Left ventricle myocardium inferior (tissue), 1 donor: Measurements from ENCODE around the gene HOXA4. TPM values are rescaled to one million over a fixed set of nuclear protein-coding genes. Genes with fewer than 3 reads are reported as not detected.

Experiments
- DNase-seq: peaks from one replicate; pipeline ENCODE4 v3.0.0-alpha.2; 2020
- H3K27ac ChIP-seq: fragments of 200-600 bp; replicated peaks from 2 replicates; pipeline ENCODE4 v1.8.0; 2021
- H3K27me3 ChIP-seq: fragments of 200-600 bp; 2 replicates; pipeline ENCODE4 v1.8.0; 2021; ENCODE audit warnings: low read depth
- H3K36me3 ChIP-seq: fragments of 200-600 bp; 2 replicates; pipeline ENCODE4 v1.8.0; 2021
- H3K4me1 ChIP-seq: fragments of 200-600 bp; 2 replicates; pipeline ENCODE4 v1.8.0; 2021
- H3K4me3 ChIP-seq: fragments of 200-600 bp; 2 replicates; pipeline ENCODE4 v1.8.0; 2021; ENCODE audit warnings: mild to moderate bottlenecking, moderate library complexity
- H3K9me3 ChIP-seq: fragments of 200-600 bp; replicated peaks from 2 replicates; pipeline ENCODE4 v1.8.0; 2021
- intact Hi-C: fragments of 100-400 bp; cut with micrococcal nuclease; formaldehyde crosslinking; loops from one replicate; pipeline ENCODE4 v1.11.0; 2022
- total RNA-seq: library from RNA; stranded (reverse); fragmentation: NEBNext Ultra II Directional; extraction: Animal tissue kit (Norgen Biotek cat#: 25700); gene quantifications from one replicate; pipeline ENCODE4 v1.2.1, GENCODE V29; 2021
- TF ChIP-seq, protein P1 (sequence below): fragments of 200-600 bp; IDR thresholded peaks from 2 replicates; pipeline ENCODE4 v1.8.0; 2021; ENCODE audit warnings: antibody characterized with exemption, mild to moderate bottlenecking, borderline replicate concordance
- donor health status: DM: no; HTN: yes; CAD: no; lungs with severe emphysema.

The HOXA4 gene
- total RNA-seq, 1 donor from 2014 or later = not detected

GRCh38 chr7:27109466-27110185, 20.9 kb downstream of the HOXA4 start:
- Histone ChIP-seq H3K27me3 (peaks cover 99% of the 10 kb centered on the region), H3K4me3 (no peak overlapping the region)
- intact Hi-C loops = no loop called here

DNA sequence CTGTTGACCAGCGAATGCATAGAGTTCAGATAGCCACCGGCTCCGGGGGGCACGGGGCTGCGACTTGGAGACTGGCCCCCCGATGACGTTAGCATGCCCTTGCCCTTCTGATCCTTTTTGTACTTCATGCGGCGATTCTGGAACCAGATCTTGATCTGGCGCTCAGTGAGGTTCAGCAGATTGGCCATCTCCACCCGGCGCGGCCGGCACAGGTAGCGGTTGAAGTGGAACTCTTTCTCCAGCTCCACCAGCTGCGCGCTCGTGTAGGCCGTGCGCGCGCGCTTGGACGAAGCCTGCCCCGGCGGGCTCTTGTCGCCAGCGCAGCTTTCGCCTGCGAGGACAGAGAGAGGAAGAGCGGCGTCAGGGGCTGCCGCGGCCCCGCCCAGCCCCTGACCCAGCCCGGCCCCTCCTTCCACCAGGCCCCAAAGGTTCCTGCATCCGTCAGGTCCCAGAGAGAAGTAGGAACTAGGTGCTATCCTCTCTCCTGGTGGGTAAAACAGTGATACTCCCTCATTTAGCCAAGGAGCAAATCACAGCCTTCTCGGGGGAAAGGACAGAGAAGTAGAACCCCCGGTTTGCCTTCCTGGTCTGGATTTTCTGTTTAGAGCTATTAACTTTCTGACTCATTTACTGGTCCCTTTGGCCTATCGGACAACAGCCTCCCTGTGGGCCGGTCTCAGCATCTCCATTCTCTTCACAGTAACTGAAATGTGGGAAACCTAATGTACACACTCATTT, 22.0 kb downstream of the HOXA4 start:
- TF ChIP-seq, protein P1, sequence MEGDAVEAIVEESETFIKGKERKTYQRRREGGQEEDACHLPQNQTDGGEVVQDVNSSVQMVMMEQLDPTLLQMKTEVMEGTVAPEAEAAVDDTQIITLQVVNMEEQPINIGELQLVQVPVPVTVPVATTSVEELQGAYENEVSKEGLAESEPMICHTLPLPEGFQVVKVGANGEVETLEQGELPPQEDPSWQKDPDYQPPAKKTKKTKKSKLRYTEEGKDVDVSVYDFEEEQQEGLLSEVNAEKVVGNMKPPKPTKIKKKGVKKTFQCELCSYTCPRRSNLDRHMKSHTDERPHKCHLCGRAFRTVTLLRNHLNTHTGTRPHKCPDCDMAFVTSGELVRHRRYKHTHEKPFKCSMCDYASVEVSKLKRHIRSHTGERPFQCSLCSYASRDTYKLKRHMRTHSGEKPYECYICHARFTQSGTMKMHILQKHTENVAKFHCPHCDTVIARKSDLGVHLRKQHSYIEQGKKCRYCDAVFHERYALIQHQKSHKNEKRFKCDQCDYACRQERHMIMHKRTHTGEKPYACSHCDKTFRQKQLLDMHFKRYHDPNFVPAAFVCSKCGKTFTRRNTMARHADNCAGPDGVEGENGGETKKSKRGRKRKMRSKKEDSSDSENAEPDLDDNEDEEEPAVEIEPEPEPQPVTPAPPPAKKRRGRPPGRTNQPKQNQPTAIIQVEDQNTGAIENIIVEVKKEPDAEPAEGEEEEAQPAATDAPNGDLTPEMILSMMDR = peak; percentile 11
- DNase-seq = no peak
- peak overlapping the region; percentile 50 for H3K4me3 ChIP-seq
- intact Hi-C loops = no loop called here
- peaks cover 21% of the 10 kb centered on the region for H3K4me1 ChIP-seq
- no peaks in the 10 kb centered on the region for H3K9me3 ChIP-seq
- H3K36me3 ChIP-seq = no peaks in the 10 kb centered on the region
- H3K27me3 ChIP-seq = peaks cover 100% of the 10 kb centered on the region
- H3K27ac ChIP-seq = peak overlapping the region; percentile 73

More at GRCh38 chr7:27109466-27110185, 20.9 kb downstream of the HOXA4 start:
- H3K36me3 ChIP-seq = no peaks in the 10 kb centered on the region
- H3K9me3 ChIP-seq = no peaks in the 10 kb centered on the region
- no peak overlapping the region for H3K27ac ChIP-seq
- no peak for DNase-seq
- H3K4me1 ChIP-seq = peaks cover 22% of the 10 kb centered on the region
- TF ChIP-seq, protein P1 = no peak

GRCh38 chr7:27107391-27108381, 22.9 kb downstream of the HOXA4 start:
- H3K4me1 ChIP-seq = peaks cover 22% of the 10 kb centered on the region
- peaks cover 100% of the 10 kb centered on the region for H3K27me3 ChIP-seq
- H3K9me3 ChIP-seq = no peaks in the 10 kb centered on the region
- peak overlapping the region; percentile 50 for H3K4me3 ChIP-seq
- intact Hi-C loops = no loop called here
- no peaks in the 10 kb centered on the region for H3K36me3 ChIP-seq
- no peak for DNase-seq
- H3K27ac ChIP-seq = peak overlapping the region; percentile 73
- TF ChIP-seq, protein P1 = no peak

GRCh38 chr7:27106901-27107240, 23.7 kb downstream of the HOXA4 start:
- no peaks in the 10 kb centered on the region for H3K36me3 ChIP-seq
- H3K27ac ChIP-seq = peak overlapping the region; percentile 73
- H3K4me3 ChIP-seq = peak overlapping the region; percentile 50
- intact Hi-C loops = no loop called here
- TF ChIP-seq, protein P1 = no peak
- peaks cover 22% of the 10 kb centered on the region for H3K4me1 ChIP-seq
- no peaks in the 10 kb centered on the region for H3K9me3 ChIP-seq
- H3K27me3 ChIP-seq = peaks cover 100% of the 10 kb centered on the region
- no peak for DNase-seq
